Diencephalon (tissue), 1 donor: ENCODE data around the gene PDZK1. TPM values are rescaled to one million over a fixed set of nuclear protein-coding genes. Genes with fewer than 3 reads are reported as not detected.

Experiments
- total RNA-seq: library from RNA; depleted of rRNA; stranded (reverse); fragments of >200 nt; gene quantifications from one replicate; pipeline ENCODE4 v1.2.3, GENCODE V29; 2014

The PDZK1 gene
- total RNA-seq: 1.8 TPM

GRCh38 chr1:145707183-145707867 is at the start of gene PDZK1:
Gene PDZK1, minus strand, starts transcription at chr1:145707368. Its CDS starts 19,347 bp downstream, at chr1:145688021.

DNA sequence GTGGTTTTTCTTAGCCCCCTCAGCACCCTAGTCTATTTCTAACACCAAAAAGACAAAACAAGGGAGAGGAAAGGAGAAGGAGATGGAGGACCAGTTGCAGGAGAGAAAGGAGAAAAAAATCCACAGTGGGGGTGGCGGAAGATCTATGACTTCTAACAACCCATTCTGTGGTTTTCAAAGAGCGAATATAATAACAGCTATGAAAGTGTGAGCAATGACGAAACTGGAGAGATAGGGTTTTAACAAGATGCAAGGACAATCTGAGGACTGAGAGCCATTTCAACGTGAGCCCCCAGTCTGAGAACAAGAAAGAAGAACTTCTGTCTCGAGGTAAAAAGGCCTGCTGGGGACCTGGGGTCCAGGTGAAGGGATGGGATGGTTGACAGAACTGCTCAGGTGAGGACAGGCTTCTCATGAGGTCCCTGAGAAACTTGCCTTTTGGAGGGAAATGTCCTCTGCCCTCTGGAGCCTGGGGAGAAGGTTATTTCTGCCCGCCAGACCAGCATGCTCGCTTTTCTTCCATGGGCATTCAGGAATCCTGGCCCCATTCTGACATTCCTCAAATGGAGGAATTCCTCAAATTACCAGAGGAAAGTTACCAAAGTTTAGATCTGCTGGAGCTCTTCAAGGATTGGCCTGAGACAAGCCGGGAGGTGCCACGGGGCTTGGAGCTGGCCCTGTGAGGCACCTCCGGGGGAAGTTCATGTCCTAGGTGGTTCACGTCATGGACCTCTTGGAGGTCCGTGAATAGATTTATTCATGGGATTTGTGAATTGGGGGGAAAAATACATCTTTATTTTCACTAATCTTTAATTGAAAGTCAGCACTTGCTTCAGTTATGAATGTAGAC is 12.3 kb upstream of the PDZK1 start, which contains the start of gene CD160:
CD160 (plus strand) TSS at position 270 of the 850 bp plus-strand sequence. CDS start 8,829 bp downstream, outside the sequence.

Other genes with a start within 250 kb of the PDZK1 start
- gene GPR89A, start 99.4 kb downstream of the PDZK1 start, total RNA-seq: 37.8 TPM
- not detected for gene CD160, start 12.1 kb upstream of the PDZK1 start, total RNA-seq
- gene RNF115, start 116.7 kb upstream of the PDZK1 start, total RNA-seq: 32.5 TPM
- gene POLR3C, start 116.8 kb upstream of the PDZK1 start, total RNA-seq: 29.1 TPM
- gene NUDT17, start 138.3 kb upstream of the PDZK1 start, total RNA-seq: 8.5 TPM
- gene PIAS3, start 151.7 kb upstream of the PDZK1 start, total RNA-seq: 11.5 TPM
- 1.6 TPM for gene ANKRD35, start 178.5 kb upstream of the PDZK1 start, total RNA-seq
- gene ITGA10, start 202.7 kb upstream of the PDZK1 start, total RNA-seq: 1.4 TPM
- gene PEX11B, start 211.3 kb upstream of the PDZK1 start, total RNA-seq: 32.1 TPM
- gene RBM8A, start 220.1 kb upstream of the PDZK1 start, total RNA-seq: 74.5 TPM